T-helper 9 cell (primary cell): Measurements from ENCODE around the gene RUFY1.
"Not testable (repeated sequence)": the region's sequence is repeated elsewhere in the genome, so short reads cannot be mapped to it uniquely, and the experiment has no call there.

Source experiments
- DNase-seq: peaks from one replicate; pipeline ENCODE4 v3.0.0-alpha.2; 2020
- total RNA-seq, 2 donors: gene quantifications; one replicate each; lab custom pipeline; 2026; lab: John Stamatoyannopoulos, UW

The RUFY1 gene, protein sequence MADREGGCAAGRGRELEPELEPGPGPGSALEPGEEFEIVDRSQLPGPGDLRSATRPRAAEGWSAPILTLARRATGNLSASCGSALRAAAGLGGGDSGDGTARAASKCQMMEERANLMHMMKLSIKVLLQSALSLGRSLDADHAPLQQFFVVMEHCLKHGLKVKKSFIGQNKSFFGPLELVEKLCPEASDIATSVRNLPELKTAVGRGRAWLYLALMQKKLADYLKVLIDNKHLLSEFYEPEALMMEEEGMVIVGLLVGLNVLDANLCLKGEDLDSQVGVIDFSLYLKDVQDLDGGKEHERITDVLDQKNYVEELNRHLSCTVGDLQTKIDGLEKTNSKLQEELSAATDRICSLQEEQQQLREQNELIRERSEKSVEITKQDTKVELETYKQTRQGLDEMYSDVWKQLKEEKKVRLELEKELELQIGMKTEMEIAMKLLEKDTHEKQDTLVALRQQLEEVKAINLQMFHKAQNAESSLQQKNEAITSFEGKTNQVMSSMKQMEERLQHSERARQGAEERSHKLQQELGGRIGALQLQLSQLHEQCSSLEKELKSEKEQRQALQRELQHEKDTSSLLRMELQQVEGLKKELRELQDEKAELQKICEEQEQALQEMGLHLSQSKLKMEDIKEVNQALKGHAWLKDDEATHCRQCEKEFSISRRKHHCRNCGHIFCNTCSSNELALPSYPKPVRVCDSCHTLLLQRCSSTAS
- total RNA-seq = 34.3 to 79.7 reads per million in 2 donors

DNA sequence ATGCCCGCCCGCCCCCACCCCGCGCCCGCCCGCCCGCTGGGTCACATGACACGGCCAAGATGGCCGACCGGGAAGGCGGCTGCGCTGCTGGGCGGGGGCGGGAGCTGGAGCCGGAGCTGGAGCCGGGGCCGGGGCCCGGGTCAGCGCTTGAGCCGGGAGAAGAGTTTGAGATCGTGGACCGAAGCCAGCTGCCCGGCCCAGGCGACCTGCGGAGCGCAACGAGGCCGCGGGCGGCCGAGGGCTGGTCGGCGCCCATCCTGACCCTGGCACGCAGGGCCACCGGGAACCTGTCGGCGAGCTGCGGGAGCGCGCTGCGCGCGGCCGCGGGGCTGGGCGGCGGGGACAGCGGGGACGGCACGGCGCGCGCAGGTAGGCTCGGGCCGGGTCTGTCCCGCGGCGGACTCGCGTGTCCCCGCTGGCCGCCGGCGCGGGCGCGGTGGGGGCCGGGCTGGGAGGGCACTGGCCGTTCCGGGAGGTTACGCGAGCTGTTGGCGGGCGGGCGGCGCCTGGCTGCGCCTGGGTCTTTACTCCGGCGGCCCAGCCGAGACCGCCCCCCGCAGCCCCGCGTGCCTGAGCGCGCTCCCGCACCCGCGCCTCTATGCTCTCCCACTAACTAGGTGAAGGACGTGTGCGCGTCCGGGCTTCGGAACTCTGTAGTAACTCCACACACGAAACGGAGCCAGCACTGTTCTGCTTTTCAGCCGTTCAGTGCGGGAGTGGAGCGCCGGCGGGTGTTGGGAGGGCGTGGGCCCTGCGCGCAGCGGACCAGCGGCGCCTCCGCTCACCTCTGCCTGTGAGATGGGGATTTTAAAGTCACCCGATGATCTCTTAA lies at the start of gene RUFY1:
RUFY1 (plus strand) TSS at position 44 of the 832 bp plus-strand sequence; CDS start at position 60, 16 bp downstream.
- peak; percentile 73 for DNase-seq

DNA sequence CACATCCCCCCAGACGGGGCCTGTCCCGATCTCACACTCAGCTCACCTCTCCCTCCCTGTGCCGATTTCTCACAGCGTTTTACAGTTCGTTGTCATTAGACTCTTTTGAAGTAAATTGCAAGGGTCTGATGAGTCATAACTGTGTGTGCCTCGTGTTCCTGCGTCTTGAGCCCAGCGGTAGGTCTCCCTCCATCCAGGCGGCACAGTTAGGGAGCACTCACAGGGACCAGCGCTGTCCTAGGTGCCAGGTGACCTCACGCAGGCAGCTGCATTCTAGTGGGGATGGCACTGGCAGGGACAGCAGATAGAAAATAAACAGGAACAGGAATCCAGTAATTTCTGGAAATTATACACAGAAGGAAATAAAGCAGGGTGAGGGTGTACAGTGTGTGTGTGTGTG lies 48.4 kb upstream of the RUFY1 start:
- not testable (repeated sequence) for DNase-seq

DNA sequence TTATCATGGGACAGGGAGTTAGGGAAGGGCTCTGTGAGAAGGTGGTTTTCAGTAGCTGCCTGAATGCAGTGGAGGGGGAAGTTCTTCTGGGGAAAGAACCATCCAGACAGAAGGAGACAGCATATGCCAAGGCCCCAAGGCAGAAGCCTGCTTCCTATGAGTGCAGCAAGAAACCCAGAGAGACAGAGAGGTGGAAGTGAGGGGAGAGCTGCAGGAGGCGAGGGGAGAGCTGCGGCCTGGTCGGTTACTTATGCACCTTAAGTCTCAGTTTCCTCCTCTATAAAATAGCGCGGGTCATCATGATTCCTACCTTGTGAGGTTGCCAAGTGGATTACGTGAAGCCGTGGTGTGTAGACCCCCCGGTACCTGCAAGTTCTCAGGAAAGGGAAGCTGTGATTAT lies 47.9 kb upstream of the RUFY1 start:
- not testable (repeated sequence) for DNase-seq

DNA sequence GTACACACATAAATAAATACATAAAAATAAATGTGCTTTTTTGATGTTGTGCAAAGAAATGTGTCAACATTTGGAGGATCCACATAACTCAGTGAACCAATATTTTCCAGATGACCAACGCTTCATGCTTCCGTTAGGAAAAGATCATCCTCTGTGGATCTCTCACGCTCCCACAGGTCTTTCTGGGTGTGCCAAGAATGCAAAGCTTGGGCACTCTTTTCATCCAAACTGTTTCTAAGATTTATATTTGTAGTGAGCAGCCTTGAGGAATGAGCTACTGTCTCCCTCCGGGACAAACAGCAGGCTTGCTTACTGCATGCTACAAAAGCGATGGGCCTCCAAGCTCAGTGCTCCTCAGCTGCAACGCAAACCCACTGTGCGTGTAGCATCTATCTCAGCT lies 46.2 kb upstream of the RUFY1 start:
- no peak for DNase-seq

DNA sequence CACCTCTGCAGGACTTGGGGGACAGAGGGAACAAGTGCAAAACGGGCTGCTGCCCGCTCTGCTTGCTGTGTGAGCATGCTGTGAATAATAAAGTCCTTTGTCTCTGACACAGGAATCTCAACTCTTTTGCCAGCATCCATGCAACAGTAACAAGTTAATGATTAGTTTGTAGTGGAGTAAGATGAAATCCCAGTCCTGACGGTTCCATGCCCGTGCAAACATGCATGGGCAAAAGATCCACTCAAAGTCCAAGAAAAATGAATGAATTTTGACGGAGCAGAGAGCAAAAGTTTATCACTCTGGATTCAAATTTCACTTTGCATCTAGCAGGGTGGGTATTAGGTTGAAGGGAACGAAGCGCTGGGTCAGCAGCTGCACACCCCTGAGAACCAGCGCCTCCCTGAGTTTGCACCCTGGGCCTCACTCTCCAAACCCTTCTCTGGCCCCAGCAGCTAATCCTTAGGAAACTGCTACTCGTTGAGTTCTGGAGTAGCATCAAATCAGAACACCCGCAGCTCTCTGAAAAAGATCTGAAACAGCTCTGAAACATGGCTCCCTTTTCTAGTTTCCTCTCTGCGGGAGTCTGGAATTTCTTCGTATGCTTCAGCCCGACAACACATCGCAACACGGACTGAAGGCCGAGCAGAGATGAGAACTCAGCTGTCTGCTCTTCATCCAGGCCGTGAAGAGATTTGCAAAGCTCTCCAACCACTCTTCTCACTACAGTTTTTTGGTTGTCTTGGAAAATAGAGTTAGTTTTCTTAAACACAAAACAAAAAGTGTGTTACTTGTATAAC lies 45.6 kb upstream of the RUFY1 start:
- DNase-seq = no peak

DNA sequence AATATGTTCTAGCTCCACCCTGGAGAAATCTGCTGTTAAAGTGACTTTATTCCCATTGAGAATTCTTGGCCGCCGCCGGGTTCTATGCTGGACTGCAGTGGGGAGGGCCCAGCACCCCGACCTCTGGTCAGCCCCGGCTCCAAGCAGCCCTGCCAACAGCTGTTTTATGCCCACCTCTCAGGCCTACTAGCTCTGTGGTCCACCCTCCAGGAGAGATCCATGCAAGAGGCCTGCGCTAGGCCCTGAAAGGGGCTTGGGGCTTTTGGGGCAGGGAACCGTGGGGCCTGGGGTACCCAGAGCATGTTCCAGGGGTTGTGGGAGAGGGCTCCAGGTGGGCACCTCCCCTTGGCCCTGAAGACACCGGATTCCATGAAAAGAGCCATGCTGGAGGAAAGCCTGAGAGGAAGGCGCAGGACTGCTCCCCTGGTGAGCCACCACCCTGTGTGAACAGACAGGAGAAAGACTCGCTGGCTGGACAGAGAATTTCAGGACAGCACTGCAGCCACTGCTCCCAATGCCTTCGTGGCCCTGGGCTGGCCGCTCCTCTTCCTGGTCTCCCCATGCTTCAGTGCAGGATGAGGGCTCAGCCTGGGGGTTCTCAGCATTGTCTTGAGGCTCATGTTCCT lies 44.6 kb upstream of the RUFY1 start:
- no peak for DNase-seq

DNA sequence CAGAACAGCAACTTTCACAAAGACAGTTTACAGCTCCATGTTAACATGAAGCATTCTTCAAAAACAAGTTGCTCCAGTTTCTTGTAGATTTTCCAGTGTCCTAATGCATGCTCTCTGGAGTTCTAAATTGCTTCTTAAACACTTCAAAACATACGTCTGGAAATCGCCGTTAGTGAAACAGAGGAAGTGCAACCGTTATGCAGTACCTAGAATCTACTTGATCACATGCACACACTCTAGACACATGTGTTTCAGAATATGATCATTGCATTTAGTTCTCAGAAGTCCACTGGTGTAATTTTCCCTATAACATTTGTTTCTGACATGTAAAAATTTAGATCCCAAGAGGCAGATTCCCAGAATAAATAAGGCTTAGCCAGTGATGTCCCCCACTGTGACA lies 41.1 kb upstream of the RUFY1 start:
- no peak for DNase-seq

DNA sequence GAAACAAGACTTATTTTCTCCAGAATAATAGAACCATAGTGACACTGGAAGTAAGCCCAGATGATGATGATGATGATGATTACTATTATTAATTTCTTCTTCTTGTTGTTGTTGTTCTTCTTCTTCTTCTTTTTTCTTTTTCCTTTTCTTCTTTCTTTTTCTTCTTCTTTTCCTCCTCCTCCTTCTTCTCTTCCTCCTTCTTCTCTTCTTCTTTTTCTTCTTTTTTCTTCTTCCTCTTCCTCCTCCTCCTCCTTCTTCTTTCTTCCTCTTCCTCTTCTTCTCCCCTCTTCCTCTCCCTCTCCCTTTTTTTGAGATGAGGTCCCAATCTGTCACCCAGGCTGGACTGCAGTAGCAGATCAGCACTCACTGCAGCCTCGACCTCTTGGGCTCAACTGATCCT lies 40.5 kb upstream of the RUFY1 start:
- DNase-seq = no peak

DNA sequence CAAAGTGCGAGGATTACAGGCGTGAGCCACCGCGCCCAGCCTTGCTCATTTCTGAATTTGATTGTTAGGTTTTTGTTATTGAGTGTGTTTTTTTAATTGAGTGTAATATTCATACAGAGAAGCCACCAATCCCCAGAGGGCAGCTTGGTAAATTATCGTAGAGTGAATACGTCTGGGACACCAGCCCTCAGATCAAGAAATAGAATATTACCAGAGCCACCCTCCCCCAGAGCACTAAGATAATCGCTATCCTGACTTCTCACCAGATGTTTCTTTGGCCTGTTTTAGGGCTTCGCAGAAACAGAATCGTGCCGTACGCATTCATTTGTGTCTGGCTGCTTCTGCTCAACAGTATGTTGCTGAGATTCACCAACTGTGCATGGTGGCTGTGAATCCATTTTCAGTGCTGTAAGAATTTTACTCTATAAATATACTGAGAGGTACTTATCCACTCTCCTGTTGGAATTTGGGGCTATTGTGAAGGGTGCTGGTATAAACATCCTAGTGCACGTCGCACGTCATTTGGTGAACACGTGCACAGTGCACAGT lies 37.8 kb upstream of the RUFY1 start:
- no peak for DNase-seq

DNA sequence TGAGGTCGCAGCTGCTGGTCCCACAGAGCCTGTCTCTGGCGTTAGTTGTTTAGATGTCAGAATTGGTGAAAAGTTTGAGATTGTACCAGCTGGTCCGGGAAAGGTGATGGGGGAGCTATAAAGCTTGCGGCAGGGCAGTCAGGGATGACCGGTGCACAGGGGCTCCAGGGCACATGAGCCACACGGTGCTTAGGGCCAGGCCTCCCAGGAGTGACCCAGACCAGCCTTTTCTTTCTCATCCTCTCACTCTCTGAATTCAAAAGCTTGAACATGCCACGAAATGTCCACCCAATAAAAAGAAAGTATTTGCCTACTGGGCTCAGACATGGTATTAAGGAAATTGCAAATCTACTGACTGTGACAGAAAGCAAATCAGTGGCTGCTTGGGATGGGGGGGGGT lies 34.9 kb upstream of the RUFY1 start:
- not testable (repeated sequence) for DNase-seq

DNA sequence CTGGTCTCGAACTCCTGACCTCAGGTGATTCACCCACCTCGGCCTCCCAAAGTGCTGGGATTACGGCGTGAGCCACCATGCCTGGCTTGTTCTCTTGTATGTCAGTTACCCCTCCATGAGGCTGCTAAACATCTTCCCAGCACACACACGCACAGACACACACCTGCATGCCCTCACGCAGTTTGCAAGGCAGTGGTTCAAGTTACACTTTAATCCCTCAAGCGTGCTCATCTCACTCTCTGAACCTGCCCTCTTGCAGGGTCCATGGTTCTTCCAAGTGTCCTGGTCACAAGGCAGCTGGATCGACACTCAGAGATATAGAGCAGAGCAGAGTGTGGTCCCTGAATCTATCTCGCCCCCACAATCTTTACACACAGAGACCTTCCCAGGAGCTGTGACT lies 34.1 kb upstream of the RUFY1 start:
- DNase-seq = no peak

DNA sequence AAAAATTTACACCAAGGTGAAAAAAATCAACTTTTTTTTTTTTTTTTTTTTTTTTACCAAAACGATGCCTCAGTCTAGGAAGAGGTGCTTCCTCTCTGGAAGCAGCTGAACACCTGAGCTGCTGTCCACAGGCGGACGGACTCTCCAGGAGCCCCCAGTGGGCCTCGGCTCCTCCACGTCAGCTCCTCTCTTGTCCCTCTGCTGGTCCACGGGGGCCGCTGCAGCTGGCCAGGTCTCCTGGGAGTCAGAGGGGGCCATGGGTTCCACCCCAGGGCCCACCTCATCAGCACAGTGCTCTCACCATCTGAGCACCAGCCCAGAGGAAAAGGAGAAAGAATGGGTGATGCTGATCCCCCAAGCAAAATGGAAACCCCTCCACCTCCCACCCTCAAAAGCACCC lies 32.6 kb upstream of the RUFY1 start:
- not testable (repeated sequence) for DNase-seq

DNA sequence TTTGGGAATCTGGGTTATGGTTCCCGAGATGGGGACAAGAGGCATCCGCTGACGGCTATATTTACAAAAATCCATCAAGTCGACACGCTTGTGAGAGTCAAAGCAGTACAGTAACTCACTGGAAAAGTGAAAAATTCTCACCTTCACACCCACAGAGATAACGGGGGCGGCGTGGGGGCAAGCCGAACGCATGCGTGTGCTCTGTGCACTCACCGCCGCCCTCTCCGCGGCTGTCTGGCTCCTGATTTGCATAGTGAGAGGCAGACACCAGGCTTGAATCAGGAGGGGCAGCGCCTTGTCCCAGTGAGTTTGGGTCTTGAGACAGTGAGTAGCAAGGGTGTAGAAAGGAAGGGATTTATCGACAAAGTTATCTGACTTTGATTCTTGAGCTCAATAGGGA lies 32.0 kb upstream of the RUFY1 start:
- DNase-seq = not testable (repeated sequence)

DNA sequence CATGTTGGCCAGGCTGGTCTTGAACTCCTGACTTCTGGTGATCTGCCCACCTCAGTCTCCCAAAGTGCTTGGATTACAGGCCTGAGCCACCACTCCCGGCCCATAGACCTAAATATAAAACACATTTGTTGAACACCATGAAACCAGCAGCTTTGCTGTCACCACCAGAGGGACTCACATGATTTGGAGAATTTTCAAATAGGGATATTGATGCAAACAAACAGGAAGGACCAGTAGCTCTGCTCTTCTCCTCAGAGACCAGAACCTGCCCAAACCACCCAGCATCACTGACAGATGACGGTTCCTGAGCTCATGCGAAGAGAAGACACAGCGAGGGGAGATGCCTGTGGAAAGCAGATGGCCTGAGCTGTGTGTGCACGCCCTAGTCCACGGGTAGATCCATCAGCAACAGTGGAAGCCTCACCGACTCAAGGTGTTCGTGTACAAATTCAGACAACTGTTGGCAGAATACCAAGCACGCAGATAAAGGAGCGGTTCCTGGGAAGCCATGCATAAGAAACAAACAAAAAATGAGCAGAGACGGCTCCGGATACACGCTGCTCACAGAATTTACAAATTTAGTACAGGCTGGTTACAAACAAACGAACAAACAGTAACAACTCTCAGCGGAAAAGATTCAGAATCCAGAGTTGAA lies 30.8 kb upstream of the RUFY1 start:
- DNase-seq = not testable (repeated sequence)

DNA sequence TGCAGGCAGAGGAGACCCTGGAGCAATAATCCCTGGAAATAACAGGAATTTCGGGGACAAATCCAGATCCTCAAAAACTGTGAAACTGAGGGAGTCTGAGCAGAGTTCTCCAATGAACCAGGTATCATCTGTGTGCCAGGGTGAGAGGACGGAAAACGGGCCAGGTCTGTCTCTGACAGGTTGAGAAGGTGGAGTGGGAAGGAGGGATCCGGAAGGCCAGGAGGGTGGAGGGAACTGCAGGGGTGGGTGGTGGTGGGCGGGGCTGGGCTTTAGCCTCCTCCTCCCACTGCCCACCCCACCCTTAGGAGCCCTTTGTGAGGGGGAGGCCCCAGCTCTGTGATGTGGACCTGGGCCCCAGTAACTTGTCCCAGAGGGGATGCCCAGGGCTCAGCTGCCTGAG lies 28.2 kb upstream of the RUFY1 start:
- not testable (repeated sequence) for DNase-seq

DNA sequence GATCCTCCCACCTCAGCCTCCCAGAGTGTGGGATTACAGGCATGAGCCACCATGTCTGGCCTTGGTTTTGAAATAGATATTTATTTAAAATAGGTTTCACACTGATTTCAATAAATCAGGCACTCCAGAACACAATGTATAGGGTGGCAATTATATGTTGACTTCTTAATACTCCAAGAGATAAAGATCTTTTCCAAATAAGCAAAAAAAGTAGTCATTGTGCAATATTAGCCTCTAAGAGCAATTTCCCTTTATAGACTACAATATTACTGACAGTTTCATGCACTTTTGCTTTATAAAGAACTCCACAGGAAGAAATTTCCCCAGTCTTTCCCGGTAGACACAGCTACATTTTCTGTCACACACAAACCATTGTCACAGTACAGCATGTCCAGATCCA lies 23.4 kb upstream of the RUFY1 start:
- DNase-seq = no peak

DNA sequence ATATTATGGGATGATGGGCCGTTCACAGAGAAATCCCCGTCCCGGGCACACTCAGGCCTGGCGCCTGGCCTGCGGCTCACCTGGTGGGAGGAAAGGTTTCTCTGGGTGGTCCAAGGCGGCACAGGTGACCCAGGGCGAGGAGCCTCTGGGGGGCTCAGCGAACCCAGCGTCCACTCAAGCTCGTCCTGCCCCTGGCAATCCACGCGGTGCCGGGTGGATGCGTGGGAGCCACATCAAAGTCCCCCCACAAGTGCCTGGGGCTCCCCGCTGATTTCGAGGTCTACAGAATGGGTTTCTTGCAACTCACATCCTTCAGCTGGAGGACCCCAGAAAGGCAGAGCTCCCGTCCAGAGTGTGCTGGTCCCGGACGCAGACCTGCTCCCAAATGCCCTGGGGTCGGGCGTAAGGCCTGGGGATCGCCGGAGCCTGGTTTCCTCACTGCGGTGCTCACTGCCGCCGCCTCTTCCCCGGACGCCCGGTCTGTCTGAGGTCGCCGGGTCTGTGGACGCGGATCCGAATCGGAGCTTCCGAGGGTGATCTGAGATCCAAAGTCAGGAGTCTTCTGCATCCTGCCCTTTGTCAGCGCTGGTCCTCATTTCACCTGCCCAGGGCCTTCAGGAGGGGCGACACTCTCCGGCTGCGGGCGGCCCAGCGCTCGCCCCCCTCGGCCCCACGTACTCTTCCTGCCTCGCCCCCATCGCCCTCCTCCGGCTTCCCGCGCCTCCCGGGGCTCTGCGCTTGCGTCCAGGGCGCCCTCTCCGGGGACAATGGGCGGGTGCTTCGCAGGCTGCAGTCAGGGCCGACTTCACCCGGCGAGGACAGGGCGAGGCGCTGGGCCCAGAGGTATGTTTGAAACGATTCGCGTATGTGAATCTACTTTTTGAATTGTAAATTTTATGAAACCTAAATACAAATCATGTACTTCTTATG lies 20.0 kb upstream of the RUFY1 start:
- peak; percentile 29 for DNase-seq

DNA sequence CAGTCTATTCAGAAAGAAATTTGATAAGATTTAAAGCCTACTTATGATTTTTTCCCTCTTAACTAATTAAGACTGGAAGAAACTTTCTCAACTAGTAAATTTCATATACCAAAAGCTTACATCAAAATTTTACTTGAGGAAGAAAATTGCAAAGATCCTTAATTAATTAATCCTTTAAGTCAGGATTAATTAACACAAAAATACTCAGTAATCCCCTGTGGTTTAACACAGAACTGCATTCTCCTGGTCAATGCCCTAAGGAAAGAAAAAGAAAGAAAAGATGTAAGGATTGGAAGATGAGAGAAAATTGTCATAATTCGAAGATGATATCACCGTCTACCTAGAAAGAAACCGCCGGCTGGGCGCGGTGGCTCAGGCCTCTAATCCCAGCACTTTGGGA lies 17.3 kb upstream of the RUFY1 start:
- DNase-seq = no peak

DNA sequence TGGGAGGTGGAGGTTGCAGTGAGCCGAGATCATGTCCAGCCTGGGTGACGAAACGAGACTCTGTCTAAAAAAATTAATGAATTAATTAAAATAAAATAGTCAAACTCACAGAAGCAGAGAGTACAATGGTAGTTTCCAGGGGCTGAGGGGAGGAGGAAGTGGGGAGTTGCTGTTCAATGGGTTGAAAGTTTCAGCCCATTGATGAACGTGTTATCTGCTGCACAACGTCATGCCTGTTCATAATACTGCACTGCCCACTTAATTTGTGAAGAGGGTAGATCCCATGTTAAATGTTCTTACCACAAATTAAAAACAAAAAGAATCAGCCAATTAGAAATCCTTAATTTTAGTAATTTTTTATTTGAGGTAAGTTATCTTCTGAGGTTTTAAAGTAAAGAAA lies 16.4 kb upstream of the RUFY1 start:
- DNase-seq = no peak

DNA sequence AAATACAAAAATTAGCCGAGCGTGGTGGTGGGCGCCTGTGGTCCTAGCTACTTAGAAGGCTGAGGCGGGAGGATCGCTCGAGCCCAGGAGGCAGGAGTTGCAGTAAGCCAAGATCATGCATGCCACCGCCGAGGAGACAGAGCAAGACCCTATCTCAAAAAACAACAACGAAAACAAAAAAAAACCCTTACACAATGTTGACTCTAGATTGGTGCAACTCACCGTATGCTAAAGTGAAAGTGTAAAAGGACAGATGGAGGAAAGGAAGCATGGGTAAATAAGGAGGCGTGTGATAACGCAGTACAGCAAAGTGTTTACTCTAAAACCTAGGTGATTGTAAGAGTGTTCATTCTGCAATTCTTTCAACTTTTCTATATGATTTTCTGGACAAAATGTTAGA lies 15.9 kb upstream of the RUFY1 start:
- DNase-seq = no peak
